Heart left ventricle (tissue), 13 donors: ENCODE results near the gene ACSS3.

Source experiments
- POLR2A ChIP-seq, 2 donors: fragments of 450-650 bp; IDR thresholded peaks; one replicate each; pipeline ENCODE4 v1.6.1; 2017; ENCODE audit warnings: antibody characterized with exemption in 2 of 2, mild to moderate bottlenecking in 2 of 2, moderate library complexity in 2 of 2
- TF ChIP-seq, protein P1 (sequence below), 12 donors: fragments of 200-600 bp; sonication (generic) in 4 of 12; IDR thresholded peaks; one replicate each; pipeline versions ENCODE4 v1.5.0 to v1.8.0; 2018 to 2022; ENCODE audit warnings: antibody characterized with exemption in 12 of 12, mild to moderate bottlenecking in 5 of 12
- donor health status: ischemic (EF 13 %, LVEDD 7.1; RV severe dilation, severe dysfunction).
- donor health status: DM: no; HTN: yes; CAD: no.
- donor health status: DM: no; HTN: no; CAD: no.
- donor health status: ischemic (EF 25% LVEDD 6.9; RV normal size, moderate dysfunction).
- donor health status: ischemic (EF 25% LVEDD 5.7; RV mildly dilated, moderate dysfunction).
- donor health status: ischemic (EF 35%, LVEDD 5.7; RV mildly dilated, moderate dysfunction).
- donor health status: nonischemic (EF 11% LVEDD 7.7; RV severe dilation, severe dysfunction).
- donor health status: DM: yes; HTN: yes; CAD: no.
- donor health status: PGD.
- donor health status: ischemic (EF 29% LVEDD 5.4; RV normal size, mild dysfunction).
- donor health status: nonischemic (EF 23%, LVEDD 6.1; RV moderate dilation, normal function).

DNA sequence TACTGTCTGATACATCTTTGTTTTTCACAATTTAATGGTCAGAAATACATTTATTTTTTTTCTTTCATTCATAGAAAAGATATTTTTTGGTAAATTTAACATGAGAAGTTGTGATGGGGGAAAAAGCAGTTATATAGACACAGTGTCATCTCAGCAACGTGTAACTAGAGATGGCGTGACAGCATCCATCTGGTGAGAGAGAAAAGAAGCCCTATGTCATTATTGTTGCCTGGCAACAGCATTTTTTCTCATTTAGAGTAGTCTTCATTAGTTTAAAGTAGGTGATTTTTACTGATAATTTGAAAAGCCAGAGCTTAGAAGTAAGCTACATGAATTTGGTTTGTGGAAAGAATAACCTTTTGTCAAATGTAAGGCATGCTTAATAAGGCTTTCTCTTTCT is 128.6 kb downstream of the ACSS3 start:
- TF ChIP-seq, protein P1, sequence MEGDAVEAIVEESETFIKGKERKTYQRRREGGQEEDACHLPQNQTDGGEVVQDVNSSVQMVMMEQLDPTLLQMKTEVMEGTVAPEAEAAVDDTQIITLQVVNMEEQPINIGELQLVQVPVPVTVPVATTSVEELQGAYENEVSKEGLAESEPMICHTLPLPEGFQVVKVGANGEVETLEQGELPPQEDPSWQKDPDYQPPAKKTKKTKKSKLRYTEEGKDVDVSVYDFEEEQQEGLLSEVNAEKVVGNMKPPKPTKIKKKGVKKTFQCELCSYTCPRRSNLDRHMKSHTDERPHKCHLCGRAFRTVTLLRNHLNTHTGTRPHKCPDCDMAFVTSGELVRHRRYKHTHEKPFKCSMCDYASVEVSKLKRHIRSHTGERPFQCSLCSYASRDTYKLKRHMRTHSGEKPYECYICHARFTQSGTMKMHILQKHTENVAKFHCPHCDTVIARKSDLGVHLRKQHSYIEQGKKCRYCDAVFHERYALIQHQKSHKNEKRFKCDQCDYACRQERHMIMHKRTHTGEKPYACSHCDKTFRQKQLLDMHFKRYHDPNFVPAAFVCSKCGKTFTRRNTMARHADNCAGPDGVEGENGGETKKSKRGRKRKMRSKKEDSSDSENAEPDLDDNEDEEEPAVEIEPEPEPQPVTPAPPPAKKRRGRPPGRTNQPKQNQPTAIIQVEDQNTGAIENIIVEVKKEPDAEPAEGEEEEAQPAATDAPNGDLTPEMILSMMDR (IDR thresholded peaks at IDR 0.05), result no peak
- TF ChIP-seq POLR2A (IDR thresholded peaks at IDR 0.05), result no peak
